HG03439 (cell line): ENCODE measurements around the gene P3H4.

Source experiments
- ATAC-seq: cut with Tn5 transposase; IDR thresholded peaks from one replicate; pipeline ENCODE4 v1.9.1; 2021; ENCODE audit warnings: mild to moderate bottlenecking, moderate library complexity; ENCODE audit not compliant: unreplicated experiment

P3H4 gene

GRCh38 chr17:41822216-41823140, 10.7 kb upstream of the P3H4 start:
- no peak for ATAC-seq

GRCh38 chr17:41821776-41822175, 10.0 kb upstream of the P3H4 start:
- no peak for ATAC-seq

- no peak for ATAC-seq
These were observed 6.3 kb upstream of the P3H4 start for GRCh38 chr17:41818024-41818423.

- ATAC-seq, result no peak
These were observed 5.0 kb upstream of the P3H4 start for GRCh38 chr17:41816637-41817320.

GRCh38 chr17:41814195-41814594, 2.4 kb upstream of the P3H4 start:
- ATAC-seq, result no peak

DNA sequence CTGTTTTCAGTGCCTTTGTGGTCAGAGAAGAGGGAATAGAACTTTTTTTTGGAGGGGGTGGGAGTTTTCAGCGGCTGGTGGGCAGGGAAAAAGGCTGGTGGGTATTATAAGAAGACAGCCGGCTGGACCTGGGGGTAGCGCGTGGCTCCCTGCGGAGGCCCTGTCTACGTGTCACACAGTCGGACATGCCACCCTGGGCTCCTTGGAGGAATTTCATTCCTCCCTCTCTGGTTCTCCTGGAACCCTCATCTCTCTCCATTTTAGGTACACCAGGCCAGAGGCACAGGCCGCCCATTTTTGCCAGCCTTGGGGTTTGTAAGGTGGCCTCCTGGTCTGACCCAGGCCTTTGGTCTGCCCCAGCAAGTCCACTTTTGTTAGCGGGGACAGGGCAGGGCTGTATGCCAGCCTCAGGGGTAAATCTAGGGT, 2.0 kb upstream of the P3H4 start:
- ATAC-seq, result no peak

- no peak for ATAC-seq
These were observed 1.5 kb upstream of the P3H4 start for GRCh38 chr17:41813152-41813680.

DNA sequence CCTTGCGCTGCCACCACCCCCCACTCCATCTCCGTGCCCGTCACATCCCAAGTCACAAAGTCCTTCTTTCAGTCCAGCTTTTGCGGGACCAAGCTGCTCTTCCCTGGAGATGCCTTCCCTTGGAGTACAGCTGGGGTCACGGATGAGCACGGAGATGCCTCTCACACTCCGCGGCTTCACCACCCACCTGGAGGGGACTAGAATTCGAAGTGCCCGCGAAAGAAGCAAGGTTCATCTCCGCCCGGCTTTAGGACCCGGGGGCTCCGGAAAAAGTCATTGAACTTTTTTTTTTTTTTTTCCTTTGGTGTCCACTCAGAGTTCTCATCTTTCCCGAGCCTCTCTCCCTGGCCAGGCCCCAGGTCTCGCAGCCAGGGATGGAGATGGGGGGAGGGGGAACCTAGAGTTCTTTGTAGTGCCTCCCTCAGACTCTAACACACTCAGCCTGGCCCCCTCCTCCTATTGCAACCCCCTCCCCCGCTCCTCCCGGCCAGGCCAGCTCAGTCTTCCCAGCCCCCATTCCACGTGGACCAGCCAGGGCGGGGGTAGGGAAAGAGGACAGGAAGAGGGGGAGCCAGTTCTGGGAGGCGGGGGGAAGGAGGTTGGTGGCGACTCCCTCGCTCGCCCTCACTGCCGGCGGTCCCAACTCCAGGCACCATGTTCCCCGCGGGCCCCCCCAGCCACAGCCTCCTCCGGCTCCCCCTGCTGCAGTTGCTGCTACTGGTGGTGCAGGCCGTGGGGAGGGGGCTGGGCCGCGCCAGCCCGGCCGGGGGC, 817 bp upstream of the P3H4 start, which contains the start of gene FKBP10:
TSS of gene FKBP10 (plus strand) at position 624 of the 771 bp plus-strand sequence. CDS start at position 655, 31 bp downstream.
- no peak for ATAC-seq

GRCh38 chr17:41810659-41811548, 845 bp downstream of the P3H4 start:
- ATAC-seq, result no peak

DNA sequence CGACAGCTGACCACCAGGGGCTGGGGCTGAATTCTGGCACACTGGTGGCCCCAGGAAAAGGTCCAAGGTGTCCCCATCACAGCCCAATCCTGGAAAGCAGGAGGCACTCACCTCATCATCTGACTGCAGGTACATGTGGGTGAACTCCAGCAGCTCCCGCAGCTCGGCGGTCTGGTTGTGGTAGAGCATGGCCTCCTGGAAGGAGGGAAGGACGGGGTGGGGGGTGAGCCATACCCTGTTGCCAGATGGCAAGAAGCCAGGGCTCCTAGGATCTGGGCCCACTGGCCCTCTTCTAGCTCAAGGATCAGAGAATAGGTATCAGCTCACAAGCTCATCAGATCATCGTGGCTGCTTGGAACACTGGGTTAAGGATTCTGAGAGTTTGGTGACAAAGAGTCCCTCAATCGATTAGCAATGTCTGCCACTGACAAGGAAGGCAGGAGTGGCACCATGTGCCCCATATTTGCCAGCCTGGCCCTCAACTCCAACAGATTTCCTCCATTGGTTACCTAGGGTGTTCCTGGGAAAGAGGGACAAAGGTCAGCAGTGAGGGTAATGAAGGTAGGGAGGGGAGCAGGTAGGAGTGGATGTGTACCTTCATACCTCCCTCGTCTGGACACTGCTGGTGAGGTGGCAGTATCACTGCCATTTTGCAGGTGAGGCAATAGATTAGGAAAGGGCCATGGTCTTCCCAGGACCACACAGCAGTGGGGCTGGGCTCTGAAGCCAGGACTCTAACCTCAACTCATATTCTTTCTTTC, 4.9 kb downstream of the P3H4 start:
- no peak for ATAC-seq

DNA sequence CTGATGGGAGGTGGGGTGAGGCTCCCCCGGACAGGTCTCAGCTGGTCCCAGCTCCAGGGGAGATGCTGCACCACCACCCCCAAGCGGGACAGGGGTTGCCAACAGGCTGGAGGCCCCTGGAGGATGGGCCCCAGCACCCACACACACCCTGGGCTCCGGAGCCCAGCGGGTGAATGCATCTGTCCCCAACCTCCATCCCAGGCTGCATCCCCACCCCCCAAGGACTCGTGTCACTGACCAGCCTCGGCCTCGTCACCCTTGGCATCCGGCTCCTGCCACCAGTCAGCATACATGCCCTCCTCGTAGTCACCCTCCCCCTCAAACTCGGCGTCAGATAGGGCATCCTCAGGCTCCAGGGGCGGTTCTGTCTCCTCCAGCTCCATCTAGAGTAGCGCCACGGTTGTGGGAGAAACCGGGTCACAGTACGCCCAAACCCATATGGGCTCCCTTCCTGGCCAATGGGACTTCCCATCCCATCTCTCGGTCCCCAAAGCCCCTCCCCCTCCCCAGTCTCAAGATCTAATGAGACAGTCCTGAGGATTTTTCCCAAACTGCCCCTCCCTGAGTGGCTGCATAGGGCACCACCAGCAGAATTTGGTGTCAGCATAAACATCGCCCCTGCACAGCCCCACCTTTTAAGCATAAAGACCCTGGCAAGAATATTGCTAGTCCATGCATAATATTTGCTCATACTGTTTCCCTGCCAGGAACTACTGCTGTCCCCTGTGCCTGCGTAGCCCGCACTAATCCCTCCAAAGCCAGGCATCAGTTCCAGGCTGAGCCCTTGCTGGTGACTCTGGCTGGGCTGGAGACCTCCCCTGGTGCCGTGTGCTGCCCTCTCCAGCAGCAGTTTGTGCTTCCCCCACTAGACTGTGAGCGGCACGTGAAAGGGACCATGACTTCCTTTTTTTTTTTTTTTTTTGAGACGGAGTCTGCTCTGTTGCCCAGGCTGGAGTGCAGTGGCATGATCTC, 8.4 kb downstream of the P3H4 start:
- no peak for ATAC-seq

DNA sequence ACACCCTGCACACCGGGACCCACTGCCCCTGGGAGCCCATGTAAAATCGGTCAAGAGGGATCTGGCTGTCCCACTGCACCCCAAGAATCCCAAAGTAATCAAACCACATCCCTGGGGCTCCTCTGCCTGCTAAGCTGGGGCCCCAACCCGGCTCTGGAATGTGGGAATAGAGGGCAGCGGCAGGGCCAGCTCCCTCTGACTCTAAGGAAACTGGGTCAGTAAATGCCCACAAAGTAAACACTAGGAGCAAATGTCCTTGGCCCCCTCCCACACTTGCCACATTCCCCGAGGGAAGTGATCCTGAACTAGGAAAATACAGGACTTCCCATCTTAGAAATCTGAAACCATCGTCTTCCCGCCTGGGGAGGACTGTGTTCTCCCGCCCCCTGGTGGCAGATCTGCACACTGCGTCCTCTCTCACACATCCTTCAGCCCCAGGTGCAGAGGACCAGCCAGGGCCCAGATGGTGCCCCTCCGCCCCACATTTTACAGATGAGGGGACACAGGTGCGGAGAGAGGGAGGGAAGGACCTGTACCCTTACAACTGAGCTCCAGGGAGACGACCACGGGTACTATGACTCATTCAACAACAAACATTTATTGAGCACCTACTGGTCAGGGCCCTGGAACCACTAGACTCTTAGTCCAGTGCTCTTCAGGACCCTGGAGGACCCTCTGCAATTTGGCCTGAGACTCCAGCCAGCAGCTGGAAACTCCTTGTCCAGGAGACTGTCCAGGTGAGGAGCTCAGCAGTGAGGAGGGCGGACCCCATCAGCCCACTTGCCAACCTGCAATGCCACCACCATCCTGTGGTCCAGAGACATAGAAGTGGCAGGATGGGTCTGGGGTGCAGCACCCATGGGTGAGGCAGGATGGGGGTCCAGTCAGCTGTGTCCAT, 10.1 kb downstream of the P3H4 start:
- no peak for ATAC-seq

DNA sequence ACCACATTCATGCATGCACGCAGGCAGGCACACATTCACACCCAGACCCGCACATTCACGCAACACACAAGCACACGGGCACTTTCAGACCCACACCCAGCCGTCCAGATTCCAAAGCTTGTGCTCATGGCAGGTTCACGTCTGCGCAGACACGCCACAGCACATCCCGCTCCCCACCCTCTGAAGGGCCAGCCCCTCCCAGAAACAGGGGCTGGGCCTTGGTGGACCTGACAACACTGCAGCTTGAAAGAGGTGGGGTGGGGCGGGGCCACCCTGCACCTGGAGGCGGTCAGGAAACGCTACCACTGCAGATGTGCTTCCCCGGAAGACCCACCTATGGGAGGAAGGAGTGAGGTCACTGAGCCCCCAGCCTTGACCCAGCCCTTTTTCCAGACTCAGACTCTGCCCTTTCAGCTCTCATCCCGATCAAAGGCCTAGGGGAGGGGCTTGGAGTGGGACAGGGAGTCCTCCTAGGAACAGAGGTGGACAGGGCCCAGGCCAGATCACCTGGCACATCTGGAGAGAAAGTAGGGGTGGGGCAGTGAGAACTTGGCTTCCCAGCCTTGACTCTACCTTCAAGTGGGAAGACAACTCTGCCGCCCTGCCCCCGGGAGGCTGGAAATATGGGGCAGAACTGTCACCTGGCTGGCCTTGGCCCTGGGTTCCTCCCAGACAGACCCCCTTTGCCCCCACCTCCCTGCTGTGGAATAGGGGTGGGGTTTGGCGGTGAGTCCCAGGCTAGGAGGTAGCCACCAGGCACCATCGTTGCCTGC, 11.0 kb downstream of the P3H4 start:
- no peak for ATAC-seq

GRCh38 chr17:41799366-41799765, 12.4 kb downstream of the P3H4 start:
- ATAC-seq, result no peak

DNA sequence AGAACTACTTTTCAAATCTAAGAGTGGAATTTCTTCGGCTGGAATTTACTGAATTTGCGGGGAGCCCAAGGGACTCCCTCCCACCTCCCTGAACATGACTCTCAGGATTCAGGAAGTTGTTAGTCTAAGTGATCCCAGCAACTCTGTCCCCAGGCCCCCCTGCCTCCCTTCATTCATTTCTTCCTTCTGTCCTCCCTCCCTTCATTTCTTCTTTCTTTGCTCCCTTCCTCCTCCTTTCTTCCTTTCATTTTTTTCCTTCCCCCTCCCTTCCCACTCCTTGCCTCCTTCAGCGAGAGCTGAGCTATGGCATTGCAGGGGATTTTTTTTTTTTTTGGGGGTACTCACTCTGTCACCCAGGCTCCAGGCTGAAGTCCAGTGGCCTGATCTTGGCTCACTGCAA, 14.4 kb downstream of the P3H4 start:
- no peak for ATAC-seq

GRCh38 chr17:41796121-41796895, 15.4 kb downstream of the P3H4 start:
- no peak for ATAC-seq
